Chondrocyte (in vitro differentiated cells): Measurements from ENCODE around the gene MYO10. TPM values are rescaled to one million over a fixed set of nuclear protein-coding genes. Genes with fewer than 3 reads are reported as not detected.

Experiments
- DNase-seq: peaks from one replicate; pipeline ENCODE4 v3.0.0; 2021; ENCODE audit warnings: mixed read lengths, low spot score
- H3K27ac Mint-ChIP-seq: one replicate; pipeline ENCODE4 v1.8.0; 2021; ENCODE audit warnings: mild to moderate bottlenecking, moderate library complexity, mixed read lengths; ENCODE audit not compliant: unreplicated experiment
- H3K27me3 Mint-ChIP-seq: 2 replicates; pipeline ENCODE4 v1.8.0; 2021; ENCODE audit warnings: low read depth, mixed read lengths
- H3K36me3 Mint-ChIP-seq: 2 replicates; pipeline ENCODE4 v1.8.0; 2021; ENCODE audit warnings: low read depth, mixed read lengths
- H3K4me1 Mint-ChIP-seq: 2 replicates; pipeline ENCODE4 v1.8.0; 2021; ENCODE audit warnings: low read depth, mild to moderate bottlenecking, mixed read lengths
- H3K4me3 Mint-ChIP-seq: one replicate; pipeline ENCODE4 v1.8.0; 2021; ENCODE audit warnings: mild to moderate bottlenecking, moderate library complexity, mixed read lengths; ENCODE audit not compliant: unreplicated experiment
- H3K9me3 Mint-ChIP-seq: 2 replicates; pipeline ENCODE4 v1.8.0; 2021; ENCODE audit warnings: low read depth, mixed read lengths
- CTCF ChIP-seq: fragments of 200-600 bp; sonication (generic); IDR thresholded peaks from 2 replicates; pipeline ENCODE4 v1.5.0; 2021; ENCODE audit warnings: antibody characterized with exemption, mild to moderate bottlenecking, moderate library complexity
- total RNA-seq: library from RNA; stranded (reverse); gene quantifications from 3 replicates; pipeline ENCODE4 v1.2.1, GENCODE V29; 2021

MYO10 gene
- total RNA-seq, 1 donor from 2014 or later: 51.9 TPM

GRCh38 chr5:16616536-16617273 lies 319.4 kb downstream of the MYO10 start, which contains the start of gene RETREG1:
TSS of gene RETREG1 (minus strand) at chr5:16616997. CDS start at chr5:16616971, 26 bp downstream.
- no peak for DNase-seq
- Mint-ChIP-seq H3K4me1 (peaks cover 7% of the 10 kb centered on the region), H3K9me3 (no peaks in the 10 kb centered on the region), H3K27ac (no peak within 1 kb of the TSS), H3K36me3 (no peaks in the 10 kb centered on the region), H3K4me3 (peak within 1 kb of the TSS; percentile 72), H3K27me3 (peaks cover 24% of the 10 kb centered on the region)
- peak; percentile 14 for TF ChIP-seq CTCF

- H3K27ac Mint-ChIP-seq: no peak overlapping the region
- H3K4me1 Mint-ChIP-seq: peaks cover 7% of the 10 kb centered on the region
- TF ChIP-seq CTCF: no peak
- peak overlapping the region; percentile 72 for H3K4me3 Mint-ChIP-seq
- no peak for DNase-seq
- no peaks in the 10 kb centered on the region for H3K36me3 Mint-ChIP-seq
- H3K9me3 Mint-ChIP-seq: no peaks in the 10 kb centered on the region
- H3K27me3 Mint-ChIP-seq: peaks cover 19% of the 10 kb centered on the region
Observed at GRCh38 chr5:16615741-16616535, 320.1 kb downstream of the MYO10 start.

DNA sequence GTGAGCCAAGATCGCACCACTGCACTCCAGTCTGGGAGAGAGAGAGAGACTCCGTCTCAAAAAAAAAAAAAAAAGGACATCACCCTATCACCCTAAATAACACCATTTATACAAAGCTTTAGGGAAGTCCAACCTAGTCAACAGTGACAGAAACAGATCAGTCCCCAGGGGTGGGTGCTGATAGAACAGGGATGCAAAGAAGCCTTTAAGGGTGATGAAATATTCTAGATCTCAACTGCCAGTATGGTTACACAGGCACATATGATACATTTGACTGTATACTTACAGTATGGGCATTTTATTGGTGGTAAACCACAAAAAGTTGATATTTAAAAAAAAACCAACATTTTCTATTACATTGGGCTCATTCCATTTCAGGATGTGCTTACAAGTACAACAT lies 324.1 kb downstream of the MYO10 start:
- H3K9me3 Mint-ChIP-seq: no peaks in the 10 kb centered on the region
- H3K27ac Mint-ChIP-seq: no peak overlapping the region
- no peak for DNase-seq
- peaks cover 7% of the 10 kb centered on the region for H3K4me1 Mint-ChIP-seq
- no peak overlapping the region for H3K4me3 Mint-ChIP-seq
- H3K27me3 Mint-ChIP-seq: peaks cover 11% of the 10 kb centered on the region
- no peak for TF ChIP-seq CTCF
- H3K36me3 Mint-ChIP-seq: peaks cover 1% of the 10 kb centered on the region
